PC-3 (cell line): ENCODE data around the gene PACSIN1.

ENCODE experiments used
- CTCF ChIP-seq: fragments of 300-600 bp; sonication (generic); conservative IDR thresholded peaks from 2 replicates; pipeline ENCODE4 v1.5.1; 2017; ENCODE audit warnings: antibody characterized with exemption, low read depth, mild to moderate bottlenecking, low read length
- EZH2 ChIP-seq: fragments of 300-600 bp; sonication (generic); IDR thresholded peaks from one replicate; pipeline ENCODE4 v1.6.1; 2017; ENCODE audit warnings: antibody characterized with exemption, mild to moderate bottlenecking, low read length; ENCODE audit not compliant: unreplicated experiment

- TF ChIP-seq CTCF, result no peak
- no peak for TF ChIP-seq EZH2
These were observed 41.4 kb upstream of the PACSIN1 start for GRCh38 chr6:34424200-34425131.
